Colonic mucosa (tissue), 4 donors: ENCODE measurements around the gene ZDHHC14. TPM values are rescaled to one million over a fixed set of nuclear protein-coding genes. Genes with fewer than 3 reads are reported as not detected.

Experiments
- DNase-seq: peaks from one replicate; pipeline ENCODE4 v3.0.0-alpha.2; 2020
- H3K27ac ChIP-seq: fragments of 200-600 bp; one replicate; pipeline ENCODE4 v1.8.0; 2021
- H3K27me3 ChIP-seq: fragments of 200-600 bp; one replicate; pipeline ENCODE4 v1.8.0; 2021
- H3K36me3 ChIP-seq: fragments of 200-600 bp; one replicate; pipeline ENCODE4 v1.8.0; 2021
- H3K4me1 ChIP-seq: fragments of 200-600 bp; one replicate; pipeline ENCODE4 v1.8.0; 2021; ENCODE audit warnings: mild to moderate bottlenecking
- H3K4me3 ChIP-seq: fragments of 200-600 bp; one replicate; pipeline ENCODE4 v1.8.0; 2021
- H3K9ac ChIP-seq, 2 donors: one replicate each; pipeline ENCODE4 v1.7.0; 2013; ENCODE audit warnings: control low read depth in 2 of 2, low read depth in 2 of 2, low read length in 2 of 2
- H3K9me3 ChIP-seq: fragments of 200-600 bp; one replicate; pipeline ENCODE4 v1.8.0; 2021
- CTCF ChIP-seq: fragments of 200-600 bp; IDR thresholded peaks from one replicate; pipeline ENCODE4 v1.8.0; 2022; ENCODE audit warnings: antibody characterized with exemption, mild to moderate bottlenecking
- intact Hi-C: fragments of 100-400 bp; cut with DNase I; formaldehyde crosslinking; loops from one replicate; pipeline ENCODE4 v1.14.1; 2022
- total RNA-seq, 2 donors: library from RNA; stranded (reverse); fragmentation: NEBNext Ultra II Directional in 1 of 2; extraction: Animal tissue kit (Norgen Biotek cat#: 25700) in 1 of 2; gene quantifications; one replicate each; pipeline ENCODE4 v1.2.1, GENCODE V29; 2021
- donor health status: healthy.
- donor health status: DM: no; HTN: no; CAD: no.
- donor health status: DM: no; HTN: no; CAD: no.

The ZDHHC14 gene
- total RNA-seq, 2 donors from 2014 or later: 8.4 to 11.4 TPM

GRCh38 chr6:157447735-157448134 lies 66.7 kb downstream of the ZDHHC14 start:
- no peaks in the 10 kb centered on the region for H3K36me3 ChIP-seq
- H3K27ac ChIP-seq: no peak overlapping the region
- H3K4me3 ChIP-seq: no peak overlapping the region
- H3K9me3 ChIP-seq: no peaks in the 10 kb centered on the region
- no peaks in the 10 kb centered on the region for H3K27me3 ChIP-seq
- H3K9ac ChIP-seq: no peak overlapping the region
- no peak for DNase-seq
- intact Hi-C loops: no loop called here
- no peak for TF ChIP-seq CTCF
- no peaks in the 10 kb centered on the region for H3K4me1 ChIP-seq

GRCh38 chr6:157449610-157450009 lies 68.6 kb downstream of the ZDHHC14 start:
- Histone ChIP-seq H3K36me3 (no peaks in the 10 kb centered on the region), H3K4me3 (no peak overlapping the region), H3K4me1 (no peaks in the 10 kb centered on the region), H3K9ac (no peak overlapping the region), H3K27ac (no peak overlapping the region), H3K27me3 (no peaks in the 10 kb centered on the region), H3K9me3 (no peaks in the 10 kb centered on the region)
- DNase-seq: no peak
- no peak for TF ChIP-seq CTCF
- intact Hi-C loops: no loop called here

GRCh38 chr6:157450931-157451742 lies 70.1 kb downstream of the ZDHHC14 start:
- intact Hi-C loops: no loop called here
- H3K36me3 ChIP-seq: no peaks in the 10 kb centered on the region
- H3K9ac ChIP-seq: no peak overlapping the region
- DNase-seq: no peak
- H3K27me3 ChIP-seq: no peaks in the 10 kb centered on the region
- no peaks in the 10 kb centered on the region for H3K4me1 ChIP-seq
- H3K27ac ChIP-seq: no peak overlapping the region
- H3K9me3 ChIP-seq: no peaks in the 10 kb centered on the region
- no peak overlapping the region for H3K4me3 ChIP-seq
- no peak for TF ChIP-seq CTCF

GRCh38 chr6:157452096-157452495 lies 71.1 kb downstream of the ZDHHC14 start:
- Histone ChIP-seq H3K9me3 (no peaks in the 10 kb centered on the region), H3K4me1 (no peaks in the 10 kb centered on the region), H3K27me3 (no peaks in the 10 kb centered on the region), H3K36me3 (no peaks in the 10 kb centered on the region), H3K27ac (no peak overlapping the region), H3K4me3 (no peak overlapping the region), H3K9ac (no peak overlapping the region)
- TF ChIP-seq CTCF: no peak
- DNase-seq: no peak
- intact Hi-C loops: no loop called here

- Histone ChIP-seq H3K27me3 (no peaks in the 10 kb centered on the region), H3K4me3 (no peak overlapping the region), H3K4me1 (no peaks in the 10 kb centered on the region), H3K9ac (no peak overlapping the region), H3K9me3 (no peaks in the 10 kb centered on the region), H3K36me3 (no peaks in the 10 kb centered on the region), H3K27ac (no peak overlapping the region)
- no peak for TF ChIP-seq CTCF
- intact Hi-C loops: no loop called here
- DNase-seq: no peak
Measured at GRCh38 chr6:157453131-157453530, 72.1 kb downstream of the ZDHHC14 start.
